HG02571 (cell line): Measurements from ENCODE around the gene TEAD1.

ENCODE experiments used
- ATAC-seq: cut with Tn5 transposase; IDR thresholded peaks from one replicate; pipeline ENCODE4 v1.9.1; 2021; ENCODE audit warnings: mild to moderate bottlenecking, moderate library complexity; ENCODE audit not compliant: unreplicated experiment

TEAD1 gene

DNA sequence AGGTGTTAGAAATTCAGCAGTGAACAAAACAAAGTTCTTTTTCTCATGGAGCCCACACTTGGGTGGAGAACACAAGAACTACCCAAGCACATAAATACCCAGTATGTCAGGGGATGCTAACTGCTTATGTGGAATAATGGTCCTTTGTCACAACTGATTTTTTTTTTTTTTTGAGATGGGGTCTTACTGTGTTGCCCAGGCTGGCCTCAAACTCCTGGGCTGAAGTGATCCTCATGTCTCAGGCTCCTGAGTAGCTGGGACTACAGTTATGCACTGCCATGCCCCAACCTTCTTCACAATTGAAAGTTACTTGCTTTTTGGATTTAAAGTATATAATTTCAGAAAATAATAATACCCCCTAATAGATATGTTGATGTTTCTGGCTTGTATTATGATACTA lies 212.3 kb downstream of the TEAD1 start:
- no peak for ATAC-seq

DNA sequence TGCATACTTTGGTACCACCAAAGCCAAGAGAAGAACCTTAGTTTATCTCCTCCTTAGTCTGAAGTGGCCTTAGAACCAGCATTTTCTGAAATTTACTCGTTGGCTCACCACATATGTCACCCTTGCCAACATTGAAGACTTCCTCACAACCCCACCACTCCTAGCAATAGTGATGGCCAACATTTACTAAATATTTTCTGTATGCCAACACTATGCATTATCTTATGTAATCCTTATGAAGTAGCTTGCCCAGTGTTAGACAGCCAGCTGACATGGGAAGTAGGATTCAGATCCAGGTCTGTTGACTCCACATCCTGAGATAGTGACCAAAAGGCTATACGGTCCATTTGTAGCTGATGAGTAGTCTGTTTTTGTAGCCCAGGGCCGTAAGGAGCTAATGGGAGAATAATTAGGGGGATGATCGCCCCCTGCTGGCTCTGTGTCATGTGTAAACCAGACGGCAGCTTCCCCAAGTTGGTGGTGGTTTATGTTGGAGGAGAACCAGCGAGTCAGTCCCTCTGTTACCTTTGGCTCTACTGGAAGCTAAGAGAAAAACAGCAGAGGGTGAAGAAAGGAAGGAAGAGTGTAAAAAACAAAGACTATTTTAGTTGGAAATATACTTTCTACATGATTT lies 214.4 kb downstream of the TEAD1 start:
- ATAC-seq = no peak

- ATAC-seq = no peak
Observed at GRCh38 chr11:12889243-12889642, 215.0 kb downstream of the TEAD1 start.

DNA sequence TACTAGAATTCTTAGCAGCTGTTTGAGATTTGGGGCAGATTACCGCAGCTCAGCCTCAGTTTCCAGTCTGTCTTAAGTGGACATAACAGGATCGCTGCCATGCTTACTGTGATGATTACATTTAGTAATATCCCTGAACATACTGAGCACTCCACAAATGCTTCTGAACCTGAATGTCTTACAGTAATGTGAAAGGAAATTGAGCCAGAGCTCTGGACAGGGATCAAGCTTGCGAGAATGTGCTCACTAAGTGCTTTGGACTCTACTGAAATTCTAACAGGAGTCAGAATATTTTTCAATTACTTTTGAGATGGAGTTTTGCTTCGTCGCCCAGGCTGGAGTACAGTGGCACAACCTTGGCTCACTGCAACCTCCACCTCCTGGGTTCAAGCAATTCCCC lies 216.3 kb downstream of the TEAD1 start:
- ATAC-seq = no peak

DNA sequence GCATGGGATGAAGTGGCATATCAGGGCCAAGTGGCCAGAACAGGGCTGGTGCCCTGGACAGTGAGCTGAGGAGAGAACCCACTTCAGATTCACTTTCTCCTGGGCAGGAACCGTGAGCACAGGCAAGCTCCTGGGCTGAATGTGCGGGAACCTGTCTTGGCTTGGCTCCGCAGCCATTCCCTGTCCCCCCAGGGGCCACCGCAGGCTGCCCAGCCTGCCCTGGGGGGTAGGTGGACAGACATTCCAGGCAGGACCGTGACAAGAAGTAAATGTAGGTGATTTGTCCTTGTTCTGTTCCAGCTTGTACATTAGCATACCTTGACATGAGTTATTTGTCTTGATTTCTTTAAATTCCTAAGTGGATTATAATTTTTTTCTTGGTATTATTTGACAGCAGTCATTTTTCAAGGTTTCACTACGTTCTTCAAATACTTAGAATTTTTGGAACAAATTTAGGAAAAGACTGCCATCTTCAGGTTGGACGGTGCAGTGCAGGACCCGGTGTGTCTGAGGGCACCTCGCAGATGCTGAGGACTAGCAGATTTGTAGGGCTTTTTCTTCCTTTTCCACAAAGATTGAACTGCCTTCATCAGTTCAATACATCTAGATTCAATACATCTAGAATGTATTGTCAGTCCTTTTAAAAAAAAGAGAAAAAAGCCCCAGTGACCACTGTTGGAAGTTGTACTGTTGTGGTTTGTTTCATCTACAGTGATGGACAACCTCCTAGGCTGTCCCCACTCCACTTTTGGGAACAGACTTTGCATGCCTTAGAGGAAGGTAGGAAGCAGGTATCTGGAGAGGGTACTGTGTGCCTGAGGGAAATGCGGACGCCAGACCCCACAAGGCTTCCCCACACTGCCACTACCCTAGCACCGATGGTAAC lies 219.8 kb downstream of the TEAD1 start:
- ATAC-seq = no peak

- no peak for ATAC-seq
Observed at GRCh38 chr11:12897390-12897789, 223.2 kb downstream of the TEAD1 start.

DNA sequence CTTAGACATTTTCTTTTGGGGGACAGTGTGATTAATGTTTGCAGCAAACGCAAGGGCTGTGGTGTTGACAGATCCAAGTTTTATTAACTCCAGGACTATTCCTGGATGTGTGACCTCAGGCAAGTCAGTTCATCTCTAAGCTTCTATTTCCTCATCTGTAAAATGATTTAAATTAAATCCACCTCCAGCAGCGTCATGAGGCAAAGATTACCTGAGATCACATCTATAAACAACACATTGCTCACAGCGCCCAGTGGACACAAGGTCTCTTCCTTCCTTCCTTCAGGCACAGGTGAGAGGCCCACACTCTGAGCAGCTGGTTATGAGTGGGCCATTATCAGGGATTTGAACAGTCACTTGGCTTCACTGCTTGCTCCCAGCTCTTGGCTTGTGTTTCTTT lies 223.6 kb downstream of the TEAD1 start:
- no peak for ATAC-seq

DNA sequence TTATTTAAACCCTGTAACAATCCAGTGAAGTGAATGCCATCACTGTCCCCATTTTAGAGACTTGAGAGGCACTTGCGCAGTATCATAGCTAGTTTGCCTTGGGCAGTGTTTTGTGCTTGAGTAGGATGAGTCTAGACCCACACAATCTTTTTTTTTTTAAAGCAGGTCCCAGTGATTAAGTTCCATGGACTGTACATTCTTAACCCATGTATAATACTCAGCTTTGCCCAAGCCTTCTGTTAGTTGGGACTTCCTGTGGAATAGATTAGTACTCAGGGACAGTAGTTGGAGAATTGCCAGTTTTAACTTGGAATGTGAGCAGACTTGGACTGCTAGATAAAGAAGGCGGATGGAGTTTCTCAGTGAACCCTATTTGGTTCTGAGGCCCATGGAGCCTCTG lies 226.3 kb downstream of the TEAD1 start:
- no peak for ATAC-seq

GRCh38 chr11:12901272-12901671 lies 227.1 kb downstream of the TEAD1 start:
- ATAC-seq = no peak

DNA sequence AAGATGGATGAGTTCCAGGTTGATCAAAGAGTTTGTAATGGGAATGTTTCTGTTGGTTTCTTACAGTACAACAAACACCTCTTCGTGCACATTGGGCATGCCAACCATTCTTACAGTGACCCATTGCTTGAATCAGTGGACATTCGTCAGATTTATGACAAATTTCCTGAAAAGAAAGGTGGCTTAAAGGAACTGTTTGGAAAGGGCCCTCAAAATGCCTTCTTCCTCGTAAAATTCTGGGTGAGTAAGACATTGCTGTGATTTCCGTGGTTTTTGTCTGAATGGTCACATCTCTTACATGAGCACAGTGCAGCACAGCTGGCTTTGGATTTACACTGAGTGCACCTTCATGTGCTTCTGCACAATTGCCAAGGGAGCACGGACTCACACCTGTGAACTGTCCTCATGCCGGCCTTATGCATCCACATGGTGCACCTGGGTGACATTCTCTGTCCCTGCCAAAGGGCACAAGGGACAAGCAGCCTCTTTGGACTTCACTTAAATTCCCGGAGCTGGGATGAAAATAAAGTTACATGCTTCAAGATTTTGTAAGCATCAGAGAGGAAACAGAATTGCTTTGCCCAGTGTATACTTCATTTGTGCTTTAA lies 227.8 kb downstream of the TEAD1 start:
- no peak for ATAC-seq

DNA sequence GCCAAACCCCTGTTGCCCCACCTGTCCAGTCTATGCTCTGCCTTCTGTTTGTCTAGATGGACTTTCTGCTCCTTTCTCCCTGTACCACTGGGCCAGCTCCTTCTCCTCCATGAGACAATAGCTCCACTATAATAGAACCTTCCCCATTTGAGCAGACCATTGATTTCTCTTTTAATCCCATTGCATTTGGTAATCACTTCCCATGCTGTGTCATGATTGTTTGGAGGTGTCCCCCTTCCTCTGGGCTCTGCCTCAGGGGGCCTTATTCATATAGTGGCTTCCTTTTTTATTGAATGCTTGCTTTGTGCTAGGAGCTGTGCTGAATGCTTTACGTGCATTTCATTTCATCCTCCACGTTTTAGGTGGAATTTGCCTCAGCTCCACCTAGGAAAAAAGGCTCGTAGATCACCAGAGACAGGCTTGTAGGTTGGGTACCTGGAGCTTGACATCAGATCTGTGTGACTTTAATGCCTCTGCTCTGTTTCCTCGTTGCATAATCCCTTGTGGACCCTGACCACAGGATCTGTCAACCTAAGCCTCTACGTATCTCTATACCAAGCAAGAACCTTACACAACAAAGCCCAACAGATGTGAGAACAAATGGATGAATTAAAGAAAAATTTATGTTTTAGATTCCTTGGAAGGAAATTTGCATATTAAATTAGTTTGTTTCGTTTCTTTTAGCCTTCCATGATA lies 228.7 kb downstream of the TEAD1 start:
- no peak for ATAC-seq

GRCh38 chr11:12905435-12905834 lies 231.2 kb downstream of the TEAD1 start:
- ATAC-seq = no peak

GRCh38 chr11:12906501-12906900 lies 232.3 kb downstream of the TEAD1 start:
- ATAC-seq = no peak

- no peak for ATAC-seq
Observed at GRCh38 chr11:12909879-12910278, 235.7 kb downstream of the TEAD1 start.

DNA sequence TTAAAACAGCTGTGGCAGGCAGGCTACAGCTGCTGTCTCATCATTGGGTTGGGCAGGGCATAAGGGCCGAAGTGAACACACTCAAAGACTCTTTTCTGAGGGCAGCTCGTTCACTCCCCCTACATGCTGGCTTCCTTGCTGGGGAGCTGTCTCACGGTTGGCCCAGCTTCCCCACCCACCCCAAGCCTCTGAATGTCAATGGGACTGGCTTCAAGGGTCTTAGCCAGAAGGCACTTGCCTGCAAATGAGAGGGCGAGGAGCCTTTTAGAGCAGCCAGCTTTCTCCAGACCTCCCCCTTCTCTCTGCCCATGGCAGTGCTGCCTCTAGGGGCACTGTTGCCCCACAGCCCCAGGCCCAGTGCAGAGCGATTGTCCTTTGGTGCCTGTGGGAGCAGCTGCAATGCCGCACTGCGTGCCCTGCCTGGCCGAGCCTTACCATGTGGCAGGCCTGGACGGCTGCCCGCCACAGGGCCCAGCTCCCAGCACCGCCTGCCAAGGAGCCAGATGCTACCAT lies 240.2 kb downstream of the TEAD1 start:
- no peak for ATAC-seq

DNA sequence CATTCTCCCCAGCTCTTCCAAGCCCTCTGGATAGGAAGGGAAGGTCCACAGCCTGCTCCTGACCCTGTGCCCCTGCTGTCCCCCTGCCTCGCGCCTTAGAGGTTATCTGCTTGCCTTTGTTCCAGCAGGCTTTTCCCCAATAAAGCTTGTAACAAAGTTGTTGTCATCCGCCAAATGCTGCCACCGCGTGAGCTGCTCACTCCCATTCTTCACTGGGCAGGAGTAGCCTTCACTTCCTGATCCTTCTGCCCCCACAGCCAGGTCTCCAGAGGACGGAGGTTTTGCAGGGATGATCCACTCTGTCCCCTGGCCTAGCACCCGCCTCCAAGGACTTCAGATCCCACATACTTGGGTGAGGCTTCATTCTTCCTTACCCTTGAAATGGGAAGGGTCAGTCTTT lies 240.9 kb downstream of the TEAD1 start:
- no peak for ATAC-seq

DNA sequence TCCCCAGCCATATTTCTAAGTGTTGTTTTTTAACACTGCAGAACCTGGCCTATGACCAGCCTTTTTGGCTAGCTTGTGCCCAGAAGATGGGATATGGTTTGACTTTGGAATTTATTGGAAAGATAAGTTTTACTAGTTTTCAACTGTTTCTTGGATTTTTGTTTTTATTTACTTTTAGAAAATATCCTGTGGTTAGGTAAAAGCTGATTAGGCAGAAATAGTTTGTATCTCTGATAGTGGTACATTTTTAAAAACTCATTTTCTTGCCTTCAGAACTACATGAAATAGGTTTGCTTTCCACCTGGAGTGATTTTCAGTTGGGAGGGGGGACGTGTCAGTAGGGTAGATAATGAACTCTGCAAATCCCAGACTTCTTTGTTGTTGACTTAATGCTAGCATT lies 243.6 kb downstream of the TEAD1 start:
- ATAC-seq = no peak

- no peak for ATAC-seq
Observed at GRCh38 chr11:12918667-12919066, 244.4 kb downstream of the TEAD1 start.

DNA sequence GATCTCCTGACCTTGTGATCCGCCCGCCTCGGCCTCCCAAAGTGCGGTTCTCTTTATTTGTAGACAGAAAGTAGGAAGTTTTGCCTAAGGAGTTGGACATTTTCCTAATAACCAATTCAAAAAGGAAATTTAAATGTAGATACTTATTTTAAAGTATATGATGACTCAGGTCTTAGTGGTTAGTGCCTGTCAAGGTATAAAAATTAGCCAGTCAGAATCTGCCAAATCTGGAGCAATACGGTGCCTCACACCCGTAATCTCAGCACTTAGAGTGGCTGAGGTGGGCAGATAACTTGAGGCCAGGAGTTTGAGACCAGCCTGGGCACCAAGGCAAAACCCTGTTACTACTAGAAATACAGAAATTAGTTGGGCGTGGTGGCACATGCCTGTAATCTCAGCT lies 248.2 kb downstream of the TEAD1 start:
- ATAC-seq = no peak

- no peak for ATAC-seq
Observed at GRCh38 chr11:12922980-12923507, 248.8 kb downstream of the TEAD1 start.

DNA sequence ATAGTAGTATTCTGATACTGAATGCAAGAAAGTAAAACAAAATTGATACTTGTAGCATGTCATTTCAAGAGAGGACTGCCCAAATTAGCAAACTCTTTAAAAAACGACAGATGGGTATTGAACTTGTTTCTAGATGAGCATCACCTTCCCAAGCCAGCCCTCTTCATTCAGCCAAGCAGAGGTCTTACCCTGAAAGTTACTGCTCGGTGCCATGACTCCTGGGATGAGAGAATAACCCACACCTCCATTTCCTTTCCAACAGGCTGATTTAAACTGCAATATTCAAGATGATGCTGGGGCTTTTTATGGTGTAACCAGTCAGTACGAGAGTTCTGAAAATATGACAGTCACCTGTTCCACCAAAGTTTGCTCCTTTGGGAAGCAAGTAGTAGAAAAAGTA lies 250.4 kb downstream of the TEAD1 start:
- no peak for ATAC-seq
